Measurements from ENCODE around the gene KCNE3.

KCNE3 gene

DNA sequence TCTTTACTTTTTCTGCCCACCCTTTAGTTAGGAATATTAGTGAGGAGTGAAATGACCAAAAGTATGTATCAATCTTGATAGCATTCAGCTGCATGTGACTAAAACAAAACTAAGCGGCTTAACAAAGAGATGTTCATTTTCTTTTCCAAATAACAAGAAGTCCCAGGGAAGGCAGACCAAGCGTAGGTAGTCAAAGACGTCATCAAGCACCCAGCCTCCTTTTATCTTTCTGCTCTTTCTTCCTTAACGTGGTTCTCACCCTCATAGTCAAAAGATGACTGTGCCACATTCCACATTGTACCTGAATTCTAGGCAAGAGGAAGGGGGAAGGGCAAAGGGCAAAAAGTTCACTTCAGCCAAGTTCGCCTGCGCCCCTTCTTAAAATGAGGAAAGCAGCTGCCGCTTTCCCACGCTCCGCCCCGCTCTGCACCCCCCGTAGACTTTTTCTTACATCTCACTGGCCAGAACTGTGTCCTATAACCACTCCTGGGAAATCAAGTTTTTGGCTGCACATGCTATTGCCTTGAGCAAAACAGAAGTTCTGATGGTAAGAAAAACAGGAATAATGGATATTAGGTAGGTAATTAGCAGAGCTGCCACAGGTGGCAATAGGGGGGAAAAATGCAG is 54.5 kb downstream of the KCNE3 start:
- TF ChIP-seq, protein P1, sequence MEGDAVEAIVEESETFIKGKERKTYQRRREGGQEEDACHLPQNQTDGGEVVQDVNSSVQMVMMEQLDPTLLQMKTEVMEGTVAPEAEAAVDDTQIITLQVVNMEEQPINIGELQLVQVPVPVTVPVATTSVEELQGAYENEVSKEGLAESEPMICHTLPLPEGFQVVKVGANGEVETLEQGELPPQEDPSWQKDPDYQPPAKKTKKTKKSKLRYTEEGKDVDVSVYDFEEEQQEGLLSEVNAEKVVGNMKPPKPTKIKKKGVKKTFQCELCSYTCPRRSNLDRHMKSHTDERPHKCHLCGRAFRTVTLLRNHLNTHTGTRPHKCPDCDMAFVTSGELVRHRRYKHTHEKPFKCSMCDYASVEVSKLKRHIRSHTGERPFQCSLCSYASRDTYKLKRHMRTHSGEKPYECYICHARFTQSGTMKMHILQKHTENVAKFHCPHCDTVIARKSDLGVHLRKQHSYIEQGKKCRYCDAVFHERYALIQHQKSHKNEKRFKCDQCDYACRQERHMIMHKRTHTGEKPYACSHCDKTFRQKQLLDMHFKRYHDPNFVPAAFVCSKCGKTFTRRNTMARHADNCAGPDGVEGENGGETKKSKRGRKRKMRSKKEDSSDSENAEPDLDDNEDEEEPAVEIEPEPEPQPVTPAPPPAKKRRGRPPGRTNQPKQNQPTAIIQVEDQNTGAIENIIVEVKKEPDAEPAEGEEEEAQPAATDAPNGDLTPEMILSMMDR (IDR thresholded peaks at IDR 0.05; ENCODE audit: control insufficient read depth, extremely low read depth, insufficient read depth) = no peak
- DNase-seq (ENCODE audit: low read depth) = no peak
- H3K4me3 ChIP-seq (ENCODE audit: low read depth, low read length) = no peak overlapping the region

GRCh38 chr11:74412321-74412720 is 55.0 kb downstream of the KCNE3 start:
- DNase-seq (ENCODE audit: low read depth) = no peak
- TF ChIP-seq, protein P1 (IDR thresholded peaks at IDR 0.05; ENCODE audit: control insufficient read depth, extremely low read depth, insufficient read depth) = no peak
- no peak overlapping the region for H3K4me3 ChIP-seq (ENCODE audit: low read depth, low read length)

DNA sequence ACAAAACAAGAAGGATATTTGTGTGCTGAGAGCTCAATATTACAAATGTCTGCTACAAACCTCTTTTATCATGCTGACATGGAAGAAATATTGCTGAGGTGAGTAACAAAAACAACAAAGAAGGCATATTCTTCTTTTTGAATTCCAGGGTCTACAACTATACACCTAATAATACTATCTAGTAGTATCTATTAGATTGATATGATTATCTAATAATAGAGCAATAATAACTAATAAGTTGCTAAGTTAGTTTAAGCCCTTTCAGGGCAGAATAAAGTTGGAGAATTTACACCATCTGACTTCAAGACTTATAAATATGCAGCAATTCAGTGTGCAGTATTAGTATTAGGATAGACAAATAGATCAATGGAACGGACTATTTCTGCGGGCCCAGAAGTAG is 57.7 kb downstream of the KCNE3 start:
- DNase-seq (ENCODE audit: low read depth) = no peak
- TF ChIP-seq, protein P1 (IDR thresholded peaks at IDR 0.05; ENCODE audit: control insufficient read depth, extremely low read depth, insufficient read depth) = no peak
- no peak overlapping the region for H3K4me3 ChIP-seq (ENCODE audit: low read depth, low read length)

All from LNCaP clone FGC (cell line).